OCI-LY1 (cell line): ENCODE results near the gene IGFBP7.

Experiments used
- H2AFZ ChIP-seq: fragments of 200-600 bp; sonication (generic), shearing (Covaris generic); 2 replicates; pipeline ENCODE4 v1.6.0; 2014; ENCODE audit warnings: antibody characterized with exemption, mild to moderate bottlenecking, low read length
- H3F3A ChIP-seq: fragments of 200-600 bp; sonication (generic), shearing (Covaris generic); 2 replicates; pipeline ENCODE4 v1.6.0; 2014; ENCODE audit warnings: mild to moderate bottlenecking, antibody characterized with exemption, low read length, moderate library complexity; ENCODE audit not compliant: insufficient read depth
- H3K27ac ChIP-seq: fragments of 200-600 bp; sonication (generic); 2 replicates; pipeline ENCODE4 v1.5.1; 2014; ENCODE audit warnings: low read length, mixed run types, mild to moderate bottlenecking, low read depth; ENCODE audit not compliant: poor library complexity, severe bottlenecking
- H3K27me3 ChIP-seq: fragments of 200-600 bp; sonication (generic); 2 replicates; pipeline ENCODE4 v1.6.0; 2014; ENCODE audit warnings: antibody characterized with exemption, mild to moderate bottlenecking, low read length, moderate library complexity; ENCODE audit not compliant: insufficient read depth
- H3K36me3 ChIP-seq: fragments of 200-600 bp; sonication (generic); 2 replicates; pipeline ENCODE4 v1.6.1; 2014; ENCODE audit warnings: mild to moderate bottlenecking, antibody characterized with exemption, low read length, moderate library complexity, mixed read lengths; ENCODE audit not compliant: insufficient read depth
- H3K4me1 ChIP-seq: fragments of 200-600 bp; sonication (generic); 2 replicates; pipeline ENCODE4 v1.5.1; 2014; ENCODE audit warnings: mild to moderate bottlenecking, low read length, moderate library complexity; ENCODE audit not compliant: insufficient read depth, severe bottlenecking
- H3K4me2 ChIP-seq: fragments of 200-600 bp; sonication (generic), shearing (Covaris generic); 2 replicates; pipeline ENCODE4 v1.6.1; 2014; ENCODE audit warnings: low read length
- H3K4me3 ChIP-seq: fragments of 200-600 bp; sonication (generic); 2 replicates; pipeline ENCODE4 v1.5.1; 2014; ENCODE audit warnings: low read length, low read depth, mild to moderate bottlenecking, mixed read lengths; ENCODE audit not compliant: poor library complexity, severe bottlenecking
- H3K79me2 ChIP-seq: fragments of 200-600 bp; shearing (Covaris generic); 2 replicates; pipeline ENCODE4 v1.6.1; 2016; ENCODE audit warnings: mixed run types, low read length, mixed read lengths; ENCODE audit not compliant: insufficient read depth
- H3K9ac ChIP-seq: fragments of 200-600 bp; sonication (generic), shearing (Covaris generic); 2 replicates; pipeline ENCODE4 v1.6.1; 2014; ENCODE audit warnings: mild to moderate bottlenecking, low read length, mixed read lengths
- H3K9me2 ChIP-seq: fragments of 200-600 bp; sonication (generic), shearing (Covaris generic); 2 replicates; pipeline ENCODE4 v1.6.1; 2014; ENCODE audit warnings: low read depth, mild to moderate bottlenecking, low read length, mixed read lengths
- H3K9me3 ChIP-seq: fragments of 200-600 bp; shearing (Covaris generic); 2 replicates; pipeline ENCODE4 v1.6.1; 2014; ENCODE audit warnings: low read length, mixed read lengths
- H4K20me1 ChIP-seq: fragments of 200-600 bp; sonication (generic), shearing (Covaris generic); 2 replicates; pipeline ENCODE4 v1.6.0; 2016; ENCODE audit warnings: mild to moderate bottlenecking, low read length; ENCODE audit not compliant: insufficient read depth
- CTCF ChIP-seq: fragments of 200-600 bp; sonication (generic), shearing (Covaris generic); IDR thresholded peaks from 2 replicates; pipeline ENCODE4 v1.5.1; 2017; ENCODE audit warnings: mild to moderate bottlenecking, antibody characterized with exemption, low read length, moderate library complexity, mixed read lengths
- EZH2 ChIP-seq: fragments of 200-600 bp; sonication (generic), shearing (Covaris generic); IDR thresholded peaks from 2 replicates; pipeline ENCODE4 v1.8.0; 2017; ENCODE audit warnings: borderline replicate concordance, mixed run types, mild to moderate bottlenecking, antibody characterized with exemption, low read length, moderate library complexity, mixed read lengths

The IGFBP7 gene

GRCh38 chr4:57098415-57098814, 11.8 kb downstream of the IGFBP7 start:
- H2AFZ ChIP-seq: no peak overlapping the region
- no peak overlapping the region for H3K27ac ChIP-seq
- no peak for TF ChIP-seq CTCF

GRCh38 chr4:57097711-57098110, 12.5 kb downstream of the IGFBP7 start:
- Histone ChIP-seq H3K27ac (no peak overlapping the region), H3F3A (no peaks in the 10 kb centered on the region), H3K4me3 (no peak overlapping the region), H3K9ac (no peak overlapping the region), H3K79me2 (no peaks in the 10 kb centered on the region), H3K4me2 (no peak overlapping the region), H3K4me1 (no peaks in the 10 kb centered on the region), H2AFZ (no peak overlapping the region), H3K27me3 (no peaks in the 10 kb centered on the region), H4K20me1 (no peaks in the 10 kb centered on the region), H3K9me2 (no peaks in the 10 kb centered on the region), H3K9me3 (no peaks in the 10 kb centered on the region), H3K36me3 (no peaks in the 10 kb centered on the region)
- no peak for TF ChIP-seq CTCF
- no peak for TF ChIP-seq EZH2

More at GRCh38 chr4:57098415-57098814, 11.8 kb downstream of the IGFBP7 start:
- Histone ChIP-seq H3K9ac (no peak overlapping the region), H3K36me3 (no peaks in the 10 kb centered on the region), H3F3A (no peaks in the 10 kb centered on the region), H3K79me2 (no peaks in the 10 kb centered on the region), H3K9me2 (no peaks in the 10 kb centered on the region), H3K9me3 (no peaks in the 10 kb centered on the region), H3K4me3 (no peak overlapping the region), H3K4me1 (no peaks in the 10 kb centered on the region), H4K20me1 (no peaks in the 10 kb centered on the region), H3K27me3 (no peaks in the 10 kb centered on the region), H3K4me2 (no peak overlapping the region)

GRCh38 chr4:57095956-57096355, 14.2 kb downstream of the IGFBP7 start:
- no peak overlapping the region for H2AFZ ChIP-seq
- no peak overlapping the region for H3K4me2 ChIP-seq
- H3K9me3 ChIP-seq: no peaks in the 10 kb centered on the region
- H3F3A ChIP-seq: no peaks in the 10 kb centered on the region
- no peaks in the 10 kb centered on the region for H3K36me3 ChIP-seq
- H3K9ac ChIP-seq: no peak overlapping the region
- TF ChIP-seq CTCF (no peak), EZH2 (no peak)
- no peaks in the 10 kb centered on the region for H3K27me3 ChIP-seq
- H4K20me1 ChIP-seq: no peaks in the 10 kb centered on the region
- H3K4me3 ChIP-seq: no peak overlapping the region
- H3K79me2 ChIP-seq: no peaks in the 10 kb centered on the region
- no peak overlapping the region for H3K27ac ChIP-seq
- H3K9me2 ChIP-seq: no peaks in the 10 kb centered on the region
- no peaks in the 10 kb centered on the region for H3K4me1 ChIP-seq
